ENCODE measurements around the gene THPO. TPM values are rescaled to one million over a fixed set of nuclear protein-coding genes. Genes with fewer than 3 reads are reported as not detected.
A peak's percentile ranks its signal among the peaks of the same experiment; 100 is the strongest.

The THPO gene
- total RNA-seq, 1 experiment from 2014 or later = not detected

GRCh38 chr3:184335291-184335660 is 42.7 kb downstream of the THPO start:
- Mint-ChIP-seq H3K36me3 (ENCODE audit: insufficient read depth, unreplicated experiment) (peaks cover 83% of the 10 kb centered on the region), H3K27me3 (ENCODE audit: unreplicated experiment) (no peaks in the 10 kb centered on the region), H3K4me1 (ENCODE audit: low read depth, unreplicated experiment) (peaks cover 48% of the 10 kb centered on the region), H3K4me3 (ENCODE audit: low read depth, unreplicated experiment) (peak overlapping the region; percentile 86), H3K27ac (ENCODE audit: unreplicated experiment) (peak overlapping the region; percentile 43), H3K9me3 (ENCODE audit: low read depth, unreplicated experiment) (no peaks in the 10 kb centered on the region)
- intact Hi-C loops (cut with micrococcal nuclease; ENCODE audit: unreplicated experiment) = no loop called here
- DNase-seq = no peak
- TF ChIP-seq CTCF (IDR thresholded peaks at IDR 0.05; ENCODE audit: unreplicated experiment) = no peak
- no TSS peak for BruUV-seq (replicated peaks)
- CTCF ChIA-PET = interaction anchor here (0.6 to 0.9 kb wide), 2 partner anchors 10 to 30 kb away, joined by 3 read pairs; no protein-coding TSS in a partner anchor

GRCh38 chr3:184334470-184335158 is 43.4 kb downstream of the THPO start:
- H3K27ac Mint-ChIP-seq (ENCODE audit: unreplicated experiment) = peak overlapping the region; percentile 43
- no peaks in the 10 kb centered on the region for H3K9me3 Mint-ChIP-seq (ENCODE audit: low read depth, unreplicated experiment)
- peaks cover 52% of the 10 kb centered on the region for H3K4me1 Mint-ChIP-seq (ENCODE audit: low read depth, unreplicated experiment)
- peak overlapping the region; percentile 8 for H3K4me3 Mint-ChIP-seq (ENCODE audit: low read depth, unreplicated experiment)
- H3K27me3 Mint-ChIP-seq (ENCODE audit: unreplicated experiment) = no peaks in the 10 kb centered on the region
- intact Hi-C loops (cut with micrococcal nuclease; ENCODE audit: unreplicated experiment) = no loop called here
- peaks cover 90% of the 10 kb centered on the region for H3K36me3 Mint-ChIP-seq (ENCODE audit: insufficient read depth, unreplicated experiment)
- no peak for TF ChIP-seq CTCF (IDR thresholded peaks at IDR 0.05; ENCODE audit: unreplicated experiment)
- no TSS peak for BruUV-seq (replicated peaks)
- peak; percentile 53 for DNase-seq
- CTCF ChIA-PET = interaction anchor here (0.9 kb wide), 1 partner anchor 29 kb away, joined by 3 read pairs; no protein-coding TSS in a partner anchor

- no peak for TF ChIP-seq CTCF (IDR thresholded peaks at IDR 0.05; ENCODE audit: unreplicated experiment)
- Mint-ChIP-seq H3K27me3 (ENCODE audit: unreplicated experiment) (no peaks in the 10 kb centered on the region), H3K9me3 (ENCODE audit: low read depth, unreplicated experiment) (no peaks in the 10 kb centered on the region), H3K4me1 (ENCODE audit: low read depth, unreplicated experiment) (peaks cover 61% of the 10 kb centered on the region), H3K27ac (ENCODE audit: unreplicated experiment) (peak overlapping the region; percentile 43), H3K36me3 (ENCODE audit: insufficient read depth, unreplicated experiment) (peaks cover 98% of the 10 kb centered on the region), H3K4me3 (ENCODE audit: low read depth, unreplicated experiment) (peak overlapping the region; percentile 8)
- no TSS peak for BruUV-seq (replicated peaks)
- CTCF ChIA-PET = no interaction called here
- intact Hi-C loops (cut with micrococcal nuclease; ENCODE audit: unreplicated experiment) = no loop called here
- no peak for DNase-seq
Measured at GRCh38 chr3:184333700-184334099, 44.3 kb downstream of the THPO start.

GRCh38 chr3:184333190-184333589 is 44.8 kb downstream of the THPO start:
- no TSS peak for BruUV-seq (replicated peaks)
- H3K27ac Mint-ChIP-seq (ENCODE audit: unreplicated experiment) = peak overlapping the region; percentile 43
- intact Hi-C loops (cut with micrococcal nuclease; ENCODE audit: unreplicated experiment) = no loop called here

More at GRCh38 chr3:184333190-184333589, 44.8 kb downstream of the THPO start:
- Mint-ChIP-seq H3K4me3 (ENCODE audit: low read depth, unreplicated experiment) (peak overlapping the region; percentile 3), H3K27me3 (ENCODE audit: unreplicated experiment) (no peaks in the 10 kb centered on the region), H3K36me3 (ENCODE audit: insufficient read depth, unreplicated experiment) (peaks cover 98% of the 10 kb centered on the region), H3K9me3 (ENCODE audit: low read depth, unreplicated experiment) (no peaks in the 10 kb centered on the region), H3K4me1 (ENCODE audit: low read depth, unreplicated experiment) (peaks cover 62% of the 10 kb centered on the region)
- no peak for DNase-seq
- CTCF ChIA-PET = no interaction called here
- no peak for TF ChIP-seq CTCF (IDR thresholded peaks at IDR 0.05; ENCODE audit: unreplicated experiment)

Data from Calu3 (cell line).